IMR-90 (cell line): ENCODE results near the gene UBE2E2. TPM values are rescaled to one million over a fixed set of nuclear protein-coding genes. Genes with fewer than 3 reads are reported as not detected.
"Not testable (repeated sequence)": the region's sequence is repeated elsewhere in the genome, so short reads cannot be mapped to it uniquely, and the experiment has no call there.

Experiments used
- ATAC-seq: fragments of 200-7000 bp; cut with Tn5 transposase; 2 replicates; pipeline ENCODE4 v1.9.1; 2020; ENCODE audit warnings: low read depth, mild to moderate bottlenecking, moderate library complexity
- BruUV-seq: library from RNA; stranded (reverse); fragments of 400-500 nt; replicated peaks from 2 replicates; lab custom pipeline; 2021; lab: Mats Ljungman, UMichigan
- CTCF ChIA-PET: fragments of 300-600 bp; formaldehyde crosslinking; extraction: SDS; loops from one replicate; lab custom pipeline; 2021; ENCODE audit warnings: antibody characterized with exemption; lab: Yijun Ruan, JAX
- POLR2A ChIA-PET: fragments of 300-600 bp; sonication (Branson Sonifier 250); formaldehyde crosslinking; loops from one replicate; lab custom pipeline; 2022; ENCODE audit warnings: antibody characterized with exemption; ENCODE audit not compliant: unreplicated experiment; lab: Charles Lee
- DNase-seq: peaks from one replicate; pipeline ENCODE4 v3.0.0; 2013
- H2AFZ ChIP-seq: replicated peaks from 2 replicates; pipeline ENCODE3; 2013; ENCODE audit warnings: low read length, mild to moderate bottlenecking; ENCODE audit not compliant: poor library complexity
- H2AK5ac ChIP-seq: 2 replicates; pipeline ENCODE4 v1.6.1; 2013; ENCODE audit warnings: low read depth, low read length, inconsistent platforms
- H2AK9ac ChIP-seq: replicated peaks from 2 replicates; pipeline ENCODE3; 2013; ENCODE audit warnings: mild to moderate bottlenecking, low read depth, low read length, moderate library complexity; ENCODE audit not compliant: poor library complexity
- H2BK120ac ChIP-seq: 2 replicates; pipeline ENCODE4 v1.6.1; 2013; ENCODE audit warnings: low read depth, low read length, inconsistent platforms
- H2BK15ac ChIP-seq: 3 replicates; pipeline ENCODE4 v1.6.1; 2013; ENCODE audit warnings: low read depth, low read length, inconsistent platforms
- H2BK20ac ChIP-seq: 2 replicates; pipeline ENCODE4 v1.6.1; 2013; ENCODE audit warnings: low read depth, mild to moderate bottlenecking, inconsistent platforms, low read length, moderate library complexity
- H2BK5ac ChIP-seq: 2 replicates; pipeline ENCODE4 v1.6.1; 2013; ENCODE audit warnings: mild to moderate bottlenecking, low read depth, low read length, inconsistent platforms; ENCODE audit not compliant: poor library complexity, severe bottlenecking
- H3K14ac ChIP-seq: replicated peaks from 2 replicates; pipeline ENCODE4 v1.6.1; 2013; ENCODE audit warnings: low read depth, low read length, inconsistent platforms
- H3K18ac ChIP-seq: 2 replicates; pipeline ENCODE4 v1.6.1; 2013; ENCODE audit warnings: low read depth, low read length, control low read depth
- H3K23ac ChIP-seq: 2 replicates; pipeline ENCODE4 v1.6.1; 2013; ENCODE audit warnings: low read depth, low read length, inconsistent platforms
- H3K27ac ChIP-seq: 2 replicates; pipeline ENCODE4 v1.5.1; 2013; ENCODE audit warnings: mild to moderate bottlenecking, control low read depth, low read length; ENCODE audit not compliant: insufficient read depth
- H3K27me3 ChIP-seq: 2 replicates; pipeline ENCODE4 v1.6.1; 2013; ENCODE audit warnings: low read length; ENCODE audit not compliant: control insufficient read depth, insufficient read depth
- H3K36me3 ChIP-seq: 2 replicates; pipeline ENCODE4 v1.6.1; 2013; ENCODE audit warnings: low read length, mixed read lengths; ENCODE audit not compliant: control insufficient read depth, insufficient read depth
- H3K4ac ChIP-seq: 2 replicates; pipeline ENCODE4 v1.6.1; 2013; ENCODE audit warnings: low read depth, low read length, inconsistent platforms
- H3K4me1 ChIP-seq: 2 replicates; pipeline ENCODE4 v1.6.1; 2013; ENCODE audit warnings: low read length, mixed read lengths; ENCODE audit not compliant: control insufficient read depth, insufficient read depth
- H3K4me2 ChIP-seq: 2 replicates; pipeline ENCODE4 v1.6.1; 2013; ENCODE audit warnings: low read depth, mild to moderate bottlenecking, control low read depth, low read length, moderate library complexity
- H3K4me3 ChIP-seq: 2 replicates; pipeline ENCODE4 v1.5.1; 2013; ENCODE audit warnings: low read depth, mild to moderate bottlenecking, control low read depth, low read length, moderate library complexity; ENCODE audit not compliant: insufficient read depth
- H3K56ac ChIP-seq: 2 replicates; pipeline ENCODE4 v1.6.1; 2013; ENCODE audit warnings: low read length, inconsistent platforms; ENCODE audit not compliant: insufficient read depth; ENCODE audit errors: extremely low read depth
- H3K79me1 ChIP-seq, 2 experiments: 2 replicates each; pipeline ENCODE4 v1.6.1; 2013; ENCODE audit warnings: low read length in 2 of 2, inconsistent platforms in 1 of 2, low read depth in 1 of 2
- H3K9ac ChIP-seq: 2 replicates; pipeline ENCODE4 v1.6.1; 2013; ENCODE audit warnings: low read depth, low read length, control low read depth
- H3K9me1 ChIP-seq: 2 replicates; pipeline ENCODE4 v1.6.1; 2013; ENCODE audit warnings: low read length, inconsistent platforms; ENCODE audit not compliant: insufficient read depth
- H3K9me3 ChIP-seq: 2 replicates; pipeline ENCODE4 v1.6.1; 2013; ENCODE audit warnings: low read length; ENCODE audit not compliant: control insufficient read depth, insufficient read depth
- H4K20me1 ChIP-seq: 2 replicates; pipeline ENCODE4 v1.6.1; 2013; ENCODE audit warnings: low read length, inconsistent platforms; ENCODE audit not compliant: insufficient read depth
- H4K5ac ChIP-seq: 2 replicates; pipeline ENCODE4 v1.6.1; 2013; ENCODE audit warnings: mild to moderate bottlenecking, low read depth, low read length, control low read depth
- H4K8ac ChIP-seq, 2 experiments: 2 replicates each; pipeline ENCODE4 v1.6.1; 2013; ENCODE audit warnings: low read depth in 2 of 2, low read length in 2 of 2, control low read depth in 1 of 2, inconsistent platforms in 1 of 2
- H4K91ac ChIP-seq: 2 replicates; pipeline ENCODE4 v1.6.1; 2013; ENCODE audit warnings: low read depth, low read length, inconsistent platforms; ENCODE audit not compliant: insufficient read depth
- WGBS, 2 experiments: methylation state at CpG; one replicate each; pipeline versions ENCODE4 v1.1.5 to v1.1.7; 2013; ENCODE audit warnings: missing lambda C conversion rate in 2 of 2; ENCODE audit not compliant: insufficient read length in 1 of 2; ENCODE audit errors: extremely low coverage in 2 of 2; 5-methylcytosine and 5-hydroxymethylcytosine counted together
- dilution Hi-C: fragments of 300-500 bp; cut with HindIII; formaldehyde crosslinking; loops from one replicate; pipeline ENCODE4 v1.14.3; 2018; ENCODE audit warnings: low sequenced_read_pairs; ENCODE audit not compliant: unreplicated experiment
- in situ Hi-C: fragments of 300-500 bp; cut with MboI; formaldehyde crosslinking; loops from 3 replicates; pipeline ENCODE4 v1.14.3; 2019; ENCODE audit warnings: low sequenced_read_pairs, inconsistent platforms, mixed read lengths
- intact Hi-C: fragments of 100-400 bp; cut with micrococcal nuclease; formaldehyde crosslinking; loops from 2 replicates; pipeline ENCODE4 v1.10.0; 2022
- polyA plus RNA-seq, 3 experiments: library from polyadenylated mRNA; depleted of rRNA; stranded (reverse); fragments of >200 nt; gene quantifications; 2 replicates each; pipeline ENCODE4 v1.2.3, GENCODE V29; 2012; ENCODE audit warnings: low replicate concordance in 1 of 3
- total RNA-seq: library from RNA; depleted of rRNA; stranded (reverse); fragments of >200 nt; gene quantifications from 2 replicates; pipeline ENCODE4 v1.2.3, GENCODE V29; 2012

UBE2E2 gene
- total and polyA plus RNA-seq, 2 of the 4 experiments (the other 2 are of a cell fraction): 18.6 to 32.7 TPM

- H3K4ac ChIP-seq, H3K14ac ChIP-seq, H4K20me1 ChIP-seq, H3K27ac ChIP-seq, in situ Hi-C loops, H3K23ac ChIP-seq, H2BK120ac ChIP-seq, H4K5ac ChIP-seq, H2AK9ac ChIP-seq, H3K4me2 ChIP-seq, ATAC-seq, H2AK5ac ChIP-seq, dilution Hi-C loops, H2BK15ac ChIP-seq, H3K79me1 ChIP-seq, H2AFZ ChIP-seq, CTCF ChIA-PET, intact Hi-C loops, H3K56ac ChIP-seq, H2BK20ac ChIP-seq, H3K36me3 ChIP-seq, H4K8ac ChIP-seq, H3K9me1 ChIP-seq, H2BK5ac ChIP-seq, POLR2A ChIA-PET, H3K9me3 ChIP-seq, H4K91ac ChIP-seq, H3K18ac ChIP-seq, H3K9ac ChIP-seq, BruUV-seq, DNase-seq, H3K4me3 ChIP-seq, H3K4me1 ChIP-seq: not testable (repeated sequence)
- peaks cover 11% of the 10 kb centered on the region for H3K27me3 ChIP-seq
- WGBS, 2 experiments: no CpG with 5 or more reads among the region's 4 CpGs
These were observed 26.3 kb upstream of the UBE2E2 start for GRCh38 chr3:23176839-23177238.
